Measurements from ENCODE around the gene UROS.

The UROS gene

GRCh38 chr10:125840955-125841354 lies 17.9 kb upstream of the UROS start:
- Histone ChIP-seq H2BK15ac (replicated peaks; ENCODE audit: low read depth) (no peak overlapping the region), H2BK120ac (ENCODE audit: low read depth, low read length) (no peak overlapping the region), H3K18ac (ENCODE audit: low read length) (no peak overlapping the region), H3K23ac (ENCODE audit: low read length) (no peak overlapping the region), H2AK5ac (ENCODE audit: low read length) (no peak overlapping the region), H3K56ac (ENCODE audit: low read length) (no peak overlapping the region), H3K4me2 (ENCODE audit: low read length) (no peak overlapping the region), H3K4ac (ENCODE audit: low read depth, low read length) (no peak overlapping the region), H3K9ac (ENCODE audit: low read length) (no peak overlapping the region), H2BK5ac (ENCODE audit: low read length) (no peak overlapping the region), H3K36me3 (ENCODE audit: control insufficient read depth, insufficient read depth, low read length) (peaks cover 9% of the 10 kb centered on the region), H3K27me3 (ENCODE audit: insufficient read depth, low read length, poor library complexity) (no peaks in the 10 kb centered on the region), H4K5ac (ENCODE audit: low read length) (no peak overlapping the region), H3K4me3 (ENCODE audit: low read length) (no peak overlapping the region), H3K27ac (ENCODE audit: low read depth, low read length) (no peak overlapping the region), H3K79me1 (ENCODE audit: low read length) (no peaks in the 10 kb centered on the region), H4K8ac (ENCODE audit: low read depth, low read length) (no peak overlapping the region), H3K4me1 (ENCODE audit: control insufficient read depth, low read depth, low read length) (no peaks in the 10 kb centered on the region), H3K79me2 (ENCODE audit: control insufficient read depth, insufficient read depth, low read length) (no peaks in the 10 kb centered on the region)
- WGBS (ENCODE audit: extremely low coverage, insufficient coverage, low lambda C conversion rate) = no CpG with 5 or more reads among the region's 3 CpGs
- no peak for DNase-seq

GRCh38 chr10:125840406-125840805 lies 17.3 kb upstream of the UROS start:
- no peak overlapping the region for H2BK15ac ChIP-seq (replicated peaks; ENCODE audit: low read depth)
- no peak overlapping the region for H3K4ac ChIP-seq (ENCODE audit: low read depth, low read length)
- no peak overlapping the region for H3K23ac ChIP-seq (ENCODE audit: low read length)
- no peaks in the 10 kb centered on the region for H3K79me2 ChIP-seq (ENCODE audit: control insufficient read depth, insufficient read depth, low read length)
- H3K4me2 ChIP-seq (ENCODE audit: low read length) = no peak overlapping the region
- no peaks in the 10 kb centered on the region for H3K79me1 ChIP-seq (ENCODE audit: low read length)
- no peak for DNase-seq
- H4K5ac ChIP-seq (ENCODE audit: low read length) = no peak overlapping the region
- no peak overlapping the region for H3K27ac ChIP-seq (ENCODE audit: low read depth, low read length)
- H3K4me1 ChIP-seq (ENCODE audit: control insufficient read depth, low read depth, low read length) = no peaks in the 10 kb centered on the region
- H3K18ac ChIP-seq (ENCODE audit: low read length) = no peak overlapping the region
- no peak overlapping the region for H3K56ac ChIP-seq (ENCODE audit: low read length)
- H2BK120ac ChIP-seq (ENCODE audit: low read depth, low read length) = no peak overlapping the region
- WGBS (ENCODE audit: extremely low coverage, insufficient coverage, low lambda C conversion rate) = no CpG with 5 or more reads among the region's 9 CpGs
- no peak overlapping the region for H4K8ac ChIP-seq (ENCODE audit: low read depth, low read length)
- H3K36me3 ChIP-seq (ENCODE audit: control insufficient read depth, insufficient read depth, low read length) = peaks cover 9% of the 10 kb centered on the region
- H3K9ac ChIP-seq (ENCODE audit: low read length) = no peak overlapping the region
- H3K4me3 ChIP-seq (ENCODE audit: low read length) = no peak overlapping the region
- no peak overlapping the region for H2BK5ac ChIP-seq (ENCODE audit: low read length)
- H3K27me3 ChIP-seq (ENCODE audit: insufficient read depth, low read length, poor library complexity) = no peaks in the 10 kb centered on the region
- H2AK5ac ChIP-seq (ENCODE audit: low read length) = no peak overlapping the region

- H3K4me1 ChIP-seq (ENCODE audit: control insufficient read depth, low read depth, low read length) = no peaks in the 10 kb centered on the region
- WGBS (ENCODE audit: extremely low coverage, insufficient coverage, low lambda C conversion rate) = no CpG with 5 or more reads among the region's 9 CpGs
- no peaks in the 10 kb centered on the region for H3K79me2 ChIP-seq (ENCODE audit: control insufficient read depth, insufficient read depth, low read length)
- H2BK5ac ChIP-seq (ENCODE audit: low read length) = no peak overlapping the region
- DNase-seq = no peak
- H3K36me3 ChIP-seq (ENCODE audit: control insufficient read depth, insufficient read depth, low read length) = peaks cover 11% of the 10 kb centered on the region
- no peak overlapping the region for H2BK15ac ChIP-seq (replicated peaks; ENCODE audit: low read depth)
- H3K9ac ChIP-seq (ENCODE audit: low read length) = no peak overlapping the region
- no peaks in the 10 kb centered on the region for H3K79me1 ChIP-seq (ENCODE audit: low read length)
- H3K4ac ChIP-seq (ENCODE audit: low read depth, low read length) = no peak overlapping the region
- no peak overlapping the region for H3K27ac ChIP-seq (ENCODE audit: low read depth, low read length)
- no peak overlapping the region for H3K4me3 ChIP-seq (ENCODE audit: low read length)
- H3K4me2 ChIP-seq (ENCODE audit: low read length) = no peak overlapping the region
- H3K18ac ChIP-seq (ENCODE audit: low read length) = no peak overlapping the region
- no peak overlapping the region for H3K56ac ChIP-seq (ENCODE audit: low read length)
- H2BK120ac ChIP-seq (ENCODE audit: low read depth, low read length) = no peak overlapping the region
- H4K5ac ChIP-seq (ENCODE audit: low read length) = no peak overlapping the region
- H4K8ac ChIP-seq (ENCODE audit: low read depth, low read length) = no peak overlapping the region
- H3K23ac ChIP-seq (ENCODE audit: low read length) = no peak overlapping the region
- H2AK5ac ChIP-seq (ENCODE audit: low read length) = no peak overlapping the region
- H3K27me3 ChIP-seq (ENCODE audit: insufficient read depth, low read length, poor library complexity) = no peaks in the 10 kb centered on the region
Observed at GRCh38 chr10:125838802-125839575, 15.9 kb upstream of the UROS start.

- Histone ChIP-seq H3K4me2 (ENCODE audit: low read length) (no peak overlapping the region), H3K4ac (ENCODE audit: low read depth, low read length) (no peak overlapping the region), H3K56ac (ENCODE audit: low read length) (no peak overlapping the region), H2BK120ac (ENCODE audit: low read depth, low read length) (no peak overlapping the region), H3K9ac (ENCODE audit: low read length) (no peak overlapping the region), H3K36me3 (ENCODE audit: control insufficient read depth, insufficient read depth, low read length) (peaks cover 12% of the 10 kb centered on the region), H3K27me3 (ENCODE audit: insufficient read depth, low read length, poor library complexity) (no peaks in the 10 kb centered on the region), H4K5ac (ENCODE audit: low read length) (no peak overlapping the region), H2BK5ac (ENCODE audit: low read length) (no peak overlapping the region), H3K18ac (ENCODE audit: low read length) (no peak overlapping the region), H3K79me1 (ENCODE audit: low read length) (no peaks in the 10 kb centered on the region), H2AK5ac (ENCODE audit: low read length) (no peak overlapping the region), H3K27ac (ENCODE audit: low read depth, low read length) (no peak overlapping the region), H3K4me3 (ENCODE audit: low read length) (no peak overlapping the region), H4K8ac (ENCODE audit: low read depth, low read length) (no peak overlapping the region), H2BK15ac (replicated peaks; ENCODE audit: low read depth) (no peak overlapping the region), H3K79me2 (ENCODE audit: control insufficient read depth, insufficient read depth, low read length) (no peaks in the 10 kb centered on the region), H3K23ac (ENCODE audit: low read length) (no peak overlapping the region), H3K4me1 (ENCODE audit: control insufficient read depth, low read depth, low read length) (no peaks in the 10 kb centered on the region)
- DNase-seq = no peak
- no CpG with 5 or more reads among the region's 2 CpGs for WGBS (ENCODE audit: extremely low coverage, insufficient coverage, low lambda C conversion rate)
Observed at GRCh38 chr10:125836746-125837145, 13.7 kb upstream of the UROS start.

- Histone ChIP-seq H3K27me3 (ENCODE audit: insufficient read depth, low read length, poor library complexity) (no peaks in the 10 kb centered on the region), H2BK5ac (ENCODE audit: low read length) (no peak overlapping the region), H3K56ac (ENCODE audit: low read length) (no peak overlapping the region), H3K4me3 (ENCODE audit: low read length) (no peak overlapping the region), H3K4ac (ENCODE audit: low read depth, low read length) (no peak overlapping the region), H3K27ac (ENCODE audit: low read depth, low read length) (no peak overlapping the region), H3K4me2 (ENCODE audit: low read length) (no peak overlapping the region), H2AK5ac (ENCODE audit: low read length) (no peak overlapping the region), H3K79me2 (ENCODE audit: control insufficient read depth, insufficient read depth, low read length) (peaks cover 33% of the 10 kb centered on the region), H3K36me3 (ENCODE audit: control insufficient read depth, insufficient read depth, low read length) (peaks cover 10% of the 10 kb centered on the region), H3K23ac (ENCODE audit: low read length) (no peak overlapping the region), H3K79me1 (ENCODE audit: low read length) (peaks cover 18% of the 10 kb centered on the region), H2BK15ac (replicated peaks; ENCODE audit: low read depth) (no peak overlapping the region), H4K5ac (ENCODE audit: low read length) (no peak overlapping the region), H3K9ac (ENCODE audit: low read length) (no peak overlapping the region), H2BK120ac (ENCODE audit: low read depth, low read length) (no peak overlapping the region), H3K18ac (ENCODE audit: low read length) (no peak overlapping the region), H3K4me1 (ENCODE audit: control insufficient read depth, low read depth, low read length) (peaks cover 6% of the 10 kb centered on the region), H4K8ac (ENCODE audit: low read depth, low read length) (no peak overlapping the region)
- no CpG with 5 or more reads among the region's 5 CpGs for whole genome bisulfite sequencing (ENCODE audit: extremely low coverage, insufficient coverage, low lambda C conversion rate)
- no peak for DNase-seq
Observed at GRCh38 chr10:125828311-125828710, 5.3 kb upstream of the UROS start.

- Histone ChIP-seq H3K4me3 (ENCODE audit: low read length) (no peak overlapping the region), H3K36me3 (ENCODE audit: control insufficient read depth, insufficient read depth, low read length) (peaks cover 10% of the 10 kb centered on the region)
- 100% methylated on average over 2 of the region's 2 CpGs for WGBS (ENCODE audit: extremely low coverage, insufficient coverage, low lambda C conversion rate)
Observed at GRCh38 chr10:125827133-125827532, 4.1 kb upstream of the UROS start.

More at GRCh38 chr10:125827133-125827532, 4.1 kb upstream of the UROS start:
- H3K23ac ChIP-seq (ENCODE audit: low read length) = no peak overlapping the region
- H3K27me3 ChIP-seq (ENCODE audit: insufficient read depth, low read length, poor library complexity) = no peaks in the 10 kb centered on the region
- no peak overlapping the region for H2BK5ac ChIP-seq (ENCODE audit: low read length)
- H4K5ac ChIP-seq (ENCODE audit: low read length) = no peak overlapping the region
- H3K4ac ChIP-seq (ENCODE audit: low read depth, low read length) = no peak overlapping the region
- no peak overlapping the region for H2BK15ac ChIP-seq (replicated peaks; ENCODE audit: low read depth)
- no peak for DNase-seq
- no peak overlapping the region for H3K18ac ChIP-seq (ENCODE audit: low read length)
- peaks cover 18% of the 10 kb centered on the region for H3K79me1 ChIP-seq (ENCODE audit: low read length)
- no peak overlapping the region for H3K9ac ChIP-seq (ENCODE audit: low read length)
- no peak overlapping the region for H4K8ac ChIP-seq (ENCODE audit: low read depth, low read length)
- H3K4me1 ChIP-seq (ENCODE audit: control insufficient read depth, low read depth, low read length) = peaks cover 6% of the 10 kb centered on the region
- H3K27ac ChIP-seq (ENCODE audit: low read depth, low read length) = no peak overlapping the region
- no peak overlapping the region for H3K4me2 ChIP-seq (ENCODE audit: low read length)
- H3K79me2 ChIP-seq (ENCODE audit: control insufficient read depth, insufficient read depth, low read length) = peaks cover 35% of the 10 kb centered on the region
- no peak overlapping the region for H2BK120ac ChIP-seq (ENCODE audit: low read depth, low read length)
- H3K56ac ChIP-seq (ENCODE audit: low read length) = no peak overlapping the region
- H2AK5ac ChIP-seq (ENCODE audit: low read length) = no peak overlapping the region
